H1 (cell line): ENCODE measurements around the gene SIRT7. TPM values are rescaled to one million over a fixed set of nuclear protein-coding genes. Genes with fewer than 3 reads are reported as not detected.

Experiments
- CTCF ChIA-PET: fragments of 300-600 bp; sonication (Branson Sonifier 250); formaldehyde crosslinking; loops from one replicate; lab custom pipeline; 2021; ENCODE audit not compliant: partially characterized antibody; lab: Charles Lee
- POLR2A ChIA-PET: fragments of 300-600 bp; sonication (Branson Sonifier 250); formaldehyde crosslinking; loops from one replicate; lab custom pipeline; 2021; ENCODE audit warnings: inconsistent platforms; ENCODE audit not compliant: partially characterized antibody; lab: Charles Lee
- DNase-seq, 2 experiments: peaks; one replicate each; pipeline versions ENCODE4 v3.0.0 to v3.0.0-alpha.2; 2010 to 2022; ENCODE audit warnings: low spot score in 2 of 2, low read depth in 1 of 2, mixed read lengths in 1 of 2
- FAIRE-seq: peaks from 2 replicates; lab custom pipeline; 2011; peaks lifted over from hg19 to GRCh38; lab: Jason Lieb, UNC
- H2AFZ ChIP-seq: 2 replicates; pipeline ENCODE4 v1.8.1; 2012; ENCODE audit warnings: low read length, inconsistent platforms
- H2AK5ac ChIP-seq: 2 replicates; pipeline ENCODE4 v1.6.1; 2013; ENCODE audit warnings: low read depth, low read length
- H2BK120ac ChIP-seq: replicated peaks from 2 replicates; pipeline ENCODE3; 2013; ENCODE audit warnings: low read depth, low read length, inconsistent platforms
- H2BK12ac ChIP-seq: 2 replicates; pipeline ENCODE4 v1.6.1; 2013; ENCODE audit warnings: low read depth, low read length
- H2BK15ac ChIP-seq: 2 replicates; pipeline ENCODE4 v1.6.1; 2013; ENCODE audit warnings: low read length
- H2BK20ac ChIP-seq: 2 replicates; pipeline ENCODE4 v1.6.1; 2013; ENCODE audit warnings: low read length
- H2BK5ac ChIP-seq: 2 replicates; pipeline ENCODE4 v1.6.1; 2013; ENCODE audit warnings: low read depth, low read length
- H3K14ac ChIP-seq: 2 replicates; pipeline ENCODE4 v1.6.1; 2013; ENCODE audit warnings: inconsistent platforms; ENCODE audit not compliant: insufficient read length
- H3K18ac ChIP-seq: 2 replicates; pipeline ENCODE4 v1.6.1; 2013; ENCODE audit warnings: low read length; ENCODE audit errors: extremely low read depth
- H3K23ac ChIP-seq: 2 replicates; pipeline ENCODE4 v1.6.1; 2013; ENCODE audit warnings: inconsistent platforms; ENCODE audit not compliant: insufficient read length
- H3K23me2 ChIP-seq: 2 replicates; pipeline ENCODE4 v1.6.1; 2013; ENCODE audit warnings: low read depth, low read length
- H3K27ac ChIP-seq: 2 replicates; pipeline ENCODE4 v1.6.1; 2011; ENCODE audit warnings: low read depth, low read length, inconsistent platforms
- H3K27me3 ChIP-seq, 4 experiments: replicated peaks in 1 of 4; 1 replicate in 1 of 4; 2 replicates in 3 of 4; pipeline versions ENCODE4 v1.6.1 to v1.8.1; 2011 to 2013; ENCODE audit warnings: low read length in 3 of 4, mild to moderate bottlenecking in 3 of 4, inconsistent platforms in 2 of 4, mixed read lengths in 2 of 4, moderate library complexity in 1 of 4; ENCODE audit not compliant: control insufficient read depth in 3 of 4, insufficient read depth in 3 of 4; ENCODE audit errors: extremely low read depth in 1 of 4
- H3K36me3 ChIP-seq, 4 experiments: 2 replicates each; pipeline versions ENCODE4 v1.6.1 to v1.8.1; 2011 to 2013; ENCODE audit warnings: mild to moderate bottlenecking in 4 of 4, low read length in 3 of 4, moderate library complexity in 2 of 4, control low read depth in 1 of 4, inconsistent platforms in 1 of 4; ENCODE audit not compliant: insufficient read depth in 4 of 4, control insufficient read depth in 2 of 4
- H3K4ac ChIP-seq: replicated peaks from 2 replicates; pipeline ENCODE3; 2013; ENCODE audit warnings: low read length, low read depth, mixed read lengths, inconsistent platforms; ENCODE audit not compliant: insufficient read length
- H3K4me1 ChIP-seq, 4 experiments: replicated peaks in 1 of 4; 1 replicate in 1 of 4; 2 replicates in 3 of 4; pipeline versions ENCODE4 v1.6.1 to v1.8.1; 2011 to 2013; ENCODE audit warnings: low read length in 3 of 4, inconsistent platforms in 2 of 4, mixed read lengths in 1 of 4; ENCODE audit not compliant: insufficient read depth in 4 of 4, control insufficient read depth in 3 of 4
- H3K4me2 ChIP-seq, 2 experiments: 2 replicates each; pipeline versions ENCODE4 v1.6.1 to v1.8.1; 2011 to 2013; ENCODE audit warnings: low read depth in 2 of 2, low read length in 2 of 2, control low read depth in 1 of 2, inconsistent platforms in 1 of 2, mild to moderate bottlenecking in 1 of 2; ENCODE audit not compliant: insufficient read depth in 1 of 2
- H3K4me3 ChIP-seq, 4 experiments: fragments of 200-600, 300-600 bp in 1 of 4; sonication (generic), shearing (Covaris generic), sonication (Bioruptor Twin) in 1 of 4; 2 replicates each; pipeline versions ENCODE4 v1.5.1 to v1.8.1; 2011 to 2016; ENCODE audit warnings: low read length in 4 of 4, low read depth in 3 of 4, control low read depth in 2 of 4, inconsistent platforms in 2 of 4, mild to moderate bottlenecking in 2 of 4, mixed read lengths in 1 of 4, moderate library complexity in 1 of 4; ENCODE audit not compliant: insufficient read depth in 2 of 4; ENCODE audit errors: extremely low read depth in 1 of 4
- H3K56ac ChIP-seq: replicated peaks from 2 replicates; pipeline ENCODE3; 2013; ENCODE audit warnings: low read depth, mild to moderate bottlenecking, mixed read lengths, low read length, inconsistent platforms; ENCODE audit not compliant: insufficient read length
- H3K79me1 ChIP-seq: 2 replicates; pipeline ENCODE4 v1.6.1; 2013; ENCODE audit warnings: low read depth, low read length, control low read depth
- H3K79me2 ChIP-seq, 2 experiments: 2 replicates each; pipeline versions ENCODE4 v1.6.1 to v1.8.1; 2012 to 2013; ENCODE audit warnings: low read length in 2 of 2, mild to moderate bottlenecking in 2 of 2, inconsistent platforms in 1 of 2; ENCODE audit not compliant: insufficient read depth in 2 of 2, control insufficient read depth in 1 of 2
- H3K9ac ChIP-seq, 4 experiments: replicated peaks in 1 of 4; 1 replicate in 1 of 4; 2 replicates in 3 of 4; pipeline versions ENCODE4 v1.6.1 to v1.8.1; 2011 to 2013; ENCODE audit warnings: low read depth in 3 of 4, low read length in 3 of 4, control low read depth in 2 of 4, mild to moderate bottlenecking in 2 of 4, moderate library complexity in 2 of 4, inconsistent platforms in 1 of 4; ENCODE audit errors: extremely low read depth in 1 of 4
- H3K9me3 ChIP-seq, 2 experiments: 2 replicates each; pipeline versions ENCODE4 v1.6.1 to v1.8.1; 2012 to 2013; ENCODE audit warnings: mild to moderate bottlenecking in 2 of 2, moderate library complexity in 2 of 2, control low read depth in 1 of 2, inconsistent platforms in 1 of 2, low read depth in 1 of 2, low read length in 1 of 2, mixed read lengths in 1 of 2; ENCODE audit not compliant: insufficient read depth in 2 of 2
- H4K20me1 ChIP-seq, 2 experiments: replicated peaks in 1 of 2; 2 replicates each; pipeline versions ENCODE3 to v1.8.1; 2011 to 2013; ENCODE audit warnings: inconsistent platforms in 2 of 2, low read length in 2 of 2, mild to moderate bottlenecking in 1 of 2; ENCODE audit not compliant: insufficient read depth in 2 of 2, control insufficient read depth in 1 of 2
- H4K5ac ChIP-seq: 2 replicates; pipeline ENCODE4 v1.6.1; 2013; ENCODE audit warnings: low read length, low read depth, mixed read lengths, inconsistent platforms; ENCODE audit not compliant: insufficient read length
- H4K8ac ChIP-seq: 2 replicates; pipeline ENCODE4 v1.8.0; 2013; ENCODE audit warnings: mild to moderate bottlenecking, moderate library complexity, low read length, inconsistent platforms; ENCODE audit not compliant: insufficient read depth; ENCODE audit errors: extremely low read depth
- H4K91ac ChIP-seq: replicated peaks from 2 replicates; pipeline ENCODE3; 2013; ENCODE audit warnings: low read length, mixed read lengths, inconsistent platforms; ENCODE audit not compliant: insufficient read length
- POLR2A ChIP-seq, 2 experiments: IDR thresholded peaks; 1 replicate in 1 of 2; 2 replicates in 1 of 2; pipeline ENCODE4 v1.6.1; 2011; ENCODE audit warnings: low read depth in 2 of 2, low read length in 2 of 2, mild to moderate bottlenecking in 2 of 2; ENCODE audit errors: control extremely low read depth in 1 of 2
- SUZ12 ChIP-seq: fragments of 200-600 bp; sonication (generic); IDR thresholded peaks from 2 replicates; pipeline ENCODE4 v1.6.1; 2012; ENCODE audit warnings: mild to moderate bottlenecking, inconsistent platforms, low read length, moderate library complexity, mixed read lengths
- WGBS, 2 experiments: shearing (Covaris generic) in 1 of 2; methylation state at CpG; one replicate each; pipeline versions ENCODE4 v1.1.6 to v1.1.7; 2013 to 2015; ENCODE audit warnings: low lambda C conversion rate in 2 of 2, mixed read lengths in 2 of 2, inconsistent platforms in 1 of 2, low coverage in 1 of 2, missing lambda C conversion rate in 1 of 2; ENCODE audit not compliant: insufficient replicate concordance in 2 of 2, insufficient coverage in 1 of 2, insufficient read length in 1 of 2; ENCODE audit errors: extremely low coverage in 1 of 2, missing lambda C conversion rate in 1 of 2; 5-methylcytosine and 5-hydroxymethylcytosine counted together
- polyA plus RNA-seq, 7 experiments: library from polyadenylated mRNA; depleted of rRNA in 3 of 7; stranded (reverse) in 5 of 7; unstranded in 2 of 7; fragments of >200 nt in 5 of 7; fragments of 200-250 nt in 2 of 7; gene quantifications; 1 replicate in 5 of 7; 2 replicates in 1 of 7; 4 replicates in 1 of 7; pipeline versions ENCODE4 v1.2.1 to v1.2.3, GENCODE V29; 2011 to 2013; ENCODE audit warnings: missing spikeins in 2 of 7, mixed read lengths in 2 of 7
- total RNA-seq: library from RNA; stranded (reverse); fragmentation: NEBNext Ultra II Directional; extraction: Animal tissue kit (Norgen Biotek cat#: 25700); gene quantifications from 2 replicates; pipeline ENCODE4 v1.2.1, GENCODE V29; 2021

The SIRT7 gene
- total and polyA plus RNA-seq, 2 of the 8 experiments (the other 6 are each of a cell fraction or from before 2014, with no cell fraction given), result 5.8 to 16.6 TPM

GRCh38 chr17:81888988-81889595 is 28.9 kb downstream of the SIRT7 start:
- FAIRE-seq (no peak), DNase-seq (no peak)
- Histone ChIP-seq H4K91ac (no peak overlapping the region), H2BK5ac (no peak overlapping the region), H3K23me2 (peaks cover 5% of the 10 kb centered on the region; the same call in 1 of the 2 replicates), H4K8ac (peak overlapping the region; percentile 45; the same call in 1 of the 2 replicates), H2AFZ (no peak overlapping the region), H4K5ac (no peak overlapping the region), H2BK12ac (peak overlapping the region; percentile 39; the same call in 1 of the 2 replicates), H3K14ac (no peak overlapping the region), H3K23ac (no peak overlapping the region), H2AK5ac (no peak overlapping the region), H3K27ac (no peak overlapping the region), H3K4me1 (peaks cover 0 to 3% (median 2%) of the 10 kb centered on the region in 4 experiments; a peak in 5 of 7 replicates), H3K9me3 (no peaks in the 10 kb centered on the region), H3K18ac (no peak overlapping the region), H3K9ac (no peak overlapping the region)
- WGBS, 2 experiments, result 90% methylated on average over 16 of the region's 16 CpGs; no CpG with 5 or more reads in 1 of the 2 experiments
- ChIA-PET CTCF (interaction anchor here (1.0 to 1.5 kb wide), 2 partner anchors 19 to 45 kb away, joined by 3 to 4 read pairs; no protein-coding TSS in a partner anchor), POLR2A (interaction anchor here (0.6 to 12.3 kb wide), 10 partner anchors 12 to 181 kb away, joined by 3 to 151 read pairs (median 3); partner anchors contain the start of gene ARHGDIA)
- TF ChIP-seq SUZ12 (no peak), POLR2A (IDR thresholded peaks at IDR 0.05; ENCODE audit: control extremely low read depth in 1 of 2, low read depth in 2 of 2, low read length in 2 of 2) (peak in 1 of 2 experiments; percentile 19; a peak in 1 of 3 replicates)
- TF ChIP-seq, all 59 proteins: peak for 1
- Histone ChIP-seq H3K4me3 (no peak overlapping the region), H3K27me3 (no peaks in the 10 kb centered on the region), H2BK120ac (no peak overlapping the region), H3K79me1 (peaks cover 18% of the 10 kb centered on the region), H3K36me3 (peaks cover 32 to 49% (median 36%) of the 10 kb centered on the region in 4 experiments), H4K20me1 (peaks cover 19 to 26% of the 10 kb centered on the region in 2 experiments), H3K4me2 (no peak overlapping the region), H2BK20ac (no peak overlapping the region), H3K4ac (no peak overlapping the region), H2BK15ac (no peak overlapping the region), H3K79me2 (peaks cover 8 to 41% of the 10 kb centered on the region in 2 experiments), H3K56ac (no peak overlapping the region)
